ENCODE data around the gene LIMK1. TPM values are rescaled to one million over a fixed set of nuclear protein-coding genes. Genes with fewer than 3 reads are reported as not detected.

The LIMK1 gene
- total RNA-seq, 1 experiment from 2014 or later = 56.3 TPM

- H3K27ac ChIP-seq (ENCODE audit: low read depth, low read length) = no peak overlapping the region
- H3K79me2 ChIP-seq (ENCODE audit: insufficient read depth, low read length) = no peaks in the 10 kb centered on the region
- no peak for DNase-seq (ENCODE audit: low read depth, low spot score)
- ChIA-PET CTCF (interaction anchor here (1.4 kb wide), 1 partner anchor 11 kb away, joined by 5 read pairs; no protein-coding TSS in a partner anchor), POLR2A (no interaction called here), RAD21 (ENCODE audit: low non-redundant PET in 1 of 2, low total read pairs in 2 of 2, uncharacterized antibody in 2 of 2, unreplicated experiment in 2 of 2) (interaction anchor here in 1 of 2 experiments (0.6 kb wide), 1 partner anchor 58 kb away, joined by 8 read pairs; no protein-coding TSS in a partner anchor)
- no peak for ATAC-seq
- H4K20me1 ChIP-seq (ENCODE audit: insufficient read depth) = no peaks in the 10 kb centered on the region
- BruUV-seq (replicated peaks) = no TSS peak
- no peak overlapping the region for H3K4me2 ChIP-seq (ENCODE audit: low read length)
- no peaks in the 10 kb centered on the region for H3K9me2 ChIP-seq (ENCODE audit: insufficient read depth)
- TF ChIP-seq CEBPB (IDR thresholded peaks at IDR 0.05; ENCODE audit: low read depth) (no peak), REST (IDR thresholded peaks at IDR 0.05; ENCODE audit: low read depth) (no peak), ZNF274 (IDR thresholded peaks at IDR 0.05; ENCODE audit: low read depth, low read length) (no peak), ZFX (IDR thresholded peaks at IDR 0.05) (no peak), SRF (IDR thresholded peaks at IDR 0.05; ENCODE audit: low read depth) (no peak), RAD21 (IDR thresholded peaks at IDR 0.05; ENCODE audit: low read depth) (no peak)
- no peak overlapping the region for H3K4me3 ChIP-seq (replicated peaks in 1 of 2; ENCODE audit: low read depth in 1 of 2, low read length in 2 of 2)
- H3K36me3 ChIP-seq (ENCODE audit: control insufficient read depth in 1 of 2, insufficient read depth in 2 of 2, low read length in 2 of 2) = no peaks in the 10 kb centered on the region
- H3K9me3 ChIP-seq (ENCODE audit: control insufficient read depth in 1 of 2, insufficient read depth in 1 of 2, low read depth in 1 of 2, low read length in 2 of 2) = no peaks in the 10 kb centered on the region
- H3K4me1 ChIP-seq (ENCODE audit: control insufficient read depth in 1 of 2, insufficient read depth in 2 of 2, low read length in 2 of 2) = peaks cover 27 to 35% of the 10 kb centered on the region in 2 experiments
- H3K9ac ChIP-seq (ENCODE audit: low read length) = no peak overlapping the region
- no peaks in the 10 kb centered on the region for H3K27me3 ChIP-seq (ENCODE audit: insufficient read depth, low read length)
- intact Hi-C loops (cut with micrococcal nuclease) = no loop called here
- H2AFZ ChIP-seq (ENCODE audit: low read depth, low read length, poor library complexity, severe bottlenecking) = peak overlapping the region; percentile 17
Observed at GRCh38 chr7:74130518-74130917, 46.9 kb downstream of the LIMK1 start.

All from HCT116 (cell line).